Putamen (tissue), 1 donor: ENCODE results near the gene DNAH8.

ENCODE experiments used
- DNase-seq: peaks from one replicate; pipeline ENCODE4 v3.0.0-alpha.2; 2016; ENCODE audit warnings: low spot score

The DNAH8 gene

DNA sequence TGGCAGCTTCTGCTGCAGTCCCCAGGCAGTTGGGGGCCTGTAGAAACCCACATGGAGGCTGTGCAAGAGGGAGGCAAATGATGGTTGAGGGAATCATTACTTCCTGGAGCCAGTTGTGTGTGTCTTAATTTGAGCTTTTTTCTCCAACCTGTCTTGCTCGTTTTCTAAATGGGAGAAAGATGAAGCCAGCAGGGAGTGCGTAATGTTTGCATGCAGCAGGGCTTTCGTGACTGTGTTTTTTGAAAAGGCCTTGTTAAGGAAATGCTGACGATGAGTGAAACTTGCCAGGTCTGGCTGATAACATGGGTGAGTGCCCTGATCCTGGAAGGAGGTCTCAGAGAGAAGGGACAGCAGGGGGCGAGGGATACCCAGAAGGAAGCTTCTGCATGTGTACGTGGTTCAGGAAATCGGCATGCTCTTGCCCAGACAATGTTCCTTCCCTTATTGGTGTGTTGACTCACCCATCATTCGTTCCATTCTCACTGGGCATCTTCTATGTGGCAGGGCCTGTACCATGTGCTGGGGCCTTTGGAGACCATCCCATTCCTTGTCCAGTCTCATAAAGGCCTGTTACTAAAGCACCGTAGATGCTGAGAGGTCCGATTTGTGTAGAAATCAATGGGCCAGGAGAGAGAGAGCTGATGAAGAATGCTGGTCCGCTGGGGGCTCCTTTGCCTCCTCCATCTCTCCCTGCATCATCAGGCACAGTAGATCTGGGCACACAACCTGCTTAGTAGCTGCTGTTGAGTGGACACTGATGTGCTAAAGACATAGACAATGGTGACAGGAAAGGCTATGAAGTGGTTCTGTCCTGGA is 360.9 kb downstream of the DNAH8 start:
- no peak for DNase-seq

DNA sequence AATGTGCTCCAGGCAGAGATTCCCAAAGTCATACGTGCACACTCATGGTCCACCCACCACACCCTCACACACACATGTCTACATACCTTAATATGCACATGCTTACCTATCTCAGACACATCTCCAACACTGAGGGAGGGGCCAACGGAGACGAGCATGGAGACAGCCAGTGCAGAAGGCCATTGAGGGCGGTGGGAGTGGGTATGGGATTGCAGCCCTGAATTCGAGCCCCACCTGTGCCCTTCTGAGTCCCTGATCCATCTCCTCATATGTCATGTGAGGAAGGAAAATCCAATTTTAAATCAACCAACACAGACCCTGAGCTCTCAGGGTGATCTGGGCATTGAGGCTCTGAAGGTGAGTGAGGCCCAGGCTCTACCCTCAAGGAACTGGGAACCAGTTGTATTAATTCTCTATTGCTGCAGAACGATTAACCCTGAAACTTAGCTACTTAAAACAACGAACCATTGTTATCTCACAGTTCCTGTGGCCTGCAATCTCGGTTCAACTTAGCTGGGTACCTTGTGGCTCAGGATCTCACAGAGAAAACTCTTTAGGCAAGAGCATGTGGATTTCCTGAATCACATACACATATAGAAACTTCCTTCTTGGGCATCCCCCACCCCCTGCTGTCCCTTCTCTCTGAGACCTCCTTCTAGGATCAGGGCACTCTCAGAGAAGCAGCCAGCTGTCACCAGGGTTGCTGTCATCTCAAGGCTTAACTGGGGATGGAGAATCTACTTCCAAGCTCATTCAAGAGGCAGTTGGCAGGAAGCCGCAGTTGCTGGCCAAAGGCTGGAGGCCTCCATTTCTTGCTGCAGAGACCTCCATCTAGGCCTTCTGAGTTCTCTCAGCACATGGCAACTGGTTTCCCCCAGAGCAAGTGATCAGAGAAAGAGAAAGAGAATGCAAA is 361.8 kb downstream of the DNAH8 start:
- no peak for DNase-seq

DNA sequence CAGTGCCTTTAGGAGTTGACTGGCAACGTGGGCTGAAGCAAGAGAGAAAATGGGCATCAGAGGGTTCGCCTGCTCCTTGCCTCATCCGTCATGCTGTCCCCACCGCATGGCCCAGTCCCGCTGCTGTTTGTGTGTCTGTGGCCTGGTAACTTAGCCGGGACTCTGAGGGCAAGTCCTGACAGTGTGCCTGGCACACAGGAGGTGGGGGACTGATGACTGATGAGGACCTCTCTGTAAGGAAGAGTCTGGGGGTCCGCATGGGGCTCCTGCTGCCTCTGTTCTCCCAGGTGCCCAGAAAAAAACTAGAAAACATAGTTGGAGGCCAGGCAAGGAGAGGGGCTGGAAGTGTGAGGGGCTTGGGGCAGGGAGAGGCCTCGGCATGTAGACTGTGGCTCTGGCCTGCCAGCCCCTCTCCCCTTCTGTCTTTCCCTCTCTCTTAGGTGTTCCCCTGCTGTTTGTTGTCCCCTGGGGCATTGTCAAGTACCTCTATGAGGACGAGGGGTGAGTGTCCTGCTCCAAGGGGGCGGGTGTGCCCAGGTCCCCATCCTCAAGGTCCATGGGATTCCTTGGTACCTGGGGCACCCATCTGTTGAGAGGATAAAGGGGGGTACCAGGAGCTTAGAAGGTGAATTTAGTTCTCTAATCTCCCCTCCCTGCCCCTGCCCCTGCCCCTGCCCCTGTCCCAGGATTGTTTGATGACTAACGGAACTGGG is 362.9 kb downstream of the DNAH8 start:
- no peak for DNase-seq

DNA sequence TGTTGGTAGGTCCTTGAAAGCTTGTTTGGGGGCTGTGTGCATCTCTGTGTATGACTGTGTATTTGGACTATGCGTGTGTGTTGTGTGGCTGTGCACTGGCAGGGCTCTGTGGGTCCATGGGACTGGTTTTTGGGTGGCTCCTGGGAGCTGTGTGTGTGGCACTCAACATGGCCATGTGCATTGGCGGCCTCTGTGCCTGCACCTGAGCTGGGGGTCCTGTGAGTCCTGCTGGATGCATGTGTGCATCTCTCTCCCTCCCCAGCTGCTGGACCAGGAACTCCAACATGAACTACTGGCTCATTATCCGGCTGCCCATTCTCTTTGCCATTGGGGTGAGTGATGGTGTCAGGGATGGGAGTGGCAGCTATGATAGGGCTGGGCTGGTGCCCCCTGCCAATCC is 363.6 kb downstream of the DNAH8 start:
- no peak for DNase-seq

DNA sequence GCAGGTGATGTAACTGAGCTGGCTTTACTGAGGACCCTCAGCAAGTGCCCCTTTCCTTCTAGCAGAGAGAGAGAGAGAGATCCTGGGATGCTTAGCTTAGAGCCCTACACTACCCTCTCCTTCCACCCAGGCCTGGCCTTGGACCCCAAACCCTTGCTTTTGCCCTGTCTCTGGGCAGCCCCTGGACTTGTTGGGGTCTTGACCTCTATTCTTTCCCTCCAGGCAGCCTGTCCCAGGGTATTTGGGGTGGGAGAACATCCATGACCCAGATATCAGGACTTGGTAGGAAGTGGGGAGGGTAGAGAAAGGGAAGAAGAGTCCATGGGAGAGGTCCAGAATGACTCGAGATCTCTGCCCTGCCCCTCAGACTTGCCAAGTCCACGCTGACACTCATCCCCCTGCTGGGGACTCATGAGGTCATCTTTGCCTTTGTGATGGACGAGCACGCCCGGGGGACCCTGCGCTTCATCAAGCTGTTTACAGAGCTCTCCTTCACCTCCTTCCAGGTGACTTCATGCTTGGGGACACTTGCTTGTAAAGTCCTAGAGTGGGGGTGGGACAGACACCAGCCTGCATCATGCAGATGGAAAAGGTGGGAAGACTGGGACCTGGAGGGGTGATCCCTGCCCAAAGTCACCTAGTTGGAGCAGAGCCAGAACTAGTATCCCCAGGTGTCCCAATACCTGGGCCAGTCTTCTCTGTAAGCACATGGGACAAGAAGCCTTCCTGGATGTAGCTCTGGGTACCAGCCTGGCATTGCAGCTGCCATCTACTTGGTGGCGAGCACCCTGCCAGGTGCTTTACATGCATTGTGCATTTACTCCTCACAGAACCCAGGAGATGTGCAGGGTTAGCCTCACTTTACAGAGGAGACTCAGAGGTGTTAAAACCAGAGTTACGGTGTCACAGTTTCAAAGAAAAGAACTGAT is 364.4 kb downstream of the DNAH8 start:
- DNase-seq, result no peak
